HEK293 (cell line): Measurements from ENCODE around the gene HSD17B1.

Source experiments
- CTCF ChIA-PET: fragments of 350-600 bp; formaldehyde crosslinking; extraction: SDS; loops from one replicate; lab custom pipeline; 2021; ENCODE audit warnings: antibody characterized with exemption; lab: Yijun Ruan, JAX
- POLR2A ChIA-PET: fragments of 300-600 bp; formaldehyde crosslinking; extraction: SDS; loops from one replicate; lab custom pipeline; 2020; ENCODE audit warnings: antibody characterized with exemption, inconsistent platforms; lab: Yijun Ruan, JAX
- H3K27ac ChIP-seq: fragments of 200-500 bp; sonication (Bioruptor generic); 2 replicates; pipeline ENCODE4 v1.5.1; 2014; ENCODE audit warnings: low read depth, low read length, control low read depth, inconsistent platforms; ENCODE audit errors: extremely low read depth
- H3K36me3 ChIP-seq, 2 experiments: fragments of 200-500 bp in 1 of 2; sonication (Bioruptor generic) in 1 of 2; 1 replicate in 1 of 2; 2 replicates in 1 of 2; pipeline ENCODE4 v1.5.1; 2014 to 2017; ENCODE audit warnings: inconsistent platforms in 2 of 2, low read length in 2 of 2; ENCODE audit not compliant: control insufficient read depth in 2 of 2, insufficient read depth in 1 of 2
- H3K4me1 ChIP-seq: fragments of 200-500 bp; sonication (Bioruptor generic); 2 replicates; pipeline ENCODE4 v1.5.1; 2014; ENCODE audit warnings: mild to moderate bottlenecking, low read length, inconsistent platforms; ENCODE audit not compliant: control insufficient read depth, insufficient read depth
- H3K4me3 ChIP-seq: 2 replicates; pipeline ENCODE4 v1.5.1; 2011; ENCODE audit warnings: low read depth, mild to moderate bottlenecking, control low read depth, low read length, moderate library complexity
- H3K9me3 ChIP-seq: fragments of 200-500 bp; sonication (Bioruptor generic); 2 replicates; pipeline ENCODE4 v1.5.1; 2014; ENCODE audit warnings: low read depth, low read length, inconsistent platforms; ENCODE audit not compliant: control insufficient read depth, insufficient read depth
- FEZF1 ChIP-seq: fragments of 450-650 bp; formaldehyde crosslinking; IDR thresholded peaks from 2 replicates; pipeline ENCODE4 v1.5.1; 2016; ENCODE audit warnings: missing biosample characterization, missing genetic modification characterization
- GLI4 ChIP-seq: fragments of 450-650 bp; formaldehyde crosslinking; IDR thresholded peaks from 2 replicates; pipeline ENCODE4 v1.5.1; 2016; ENCODE audit warnings: missing biosample characterization, missing genetic modification characterization
- HOXD13 ChIP-seq: sonication (generic); formaldehyde crosslinking; IDR thresholded peaks from 2 replicates; pipeline ENCODE4 v1.8.0; 2022; ENCODE audit warnings: missing genetic modification reagents, borderline replicate concordance
- TCF7L2 ChIP-seq: IDR thresholded peaks from 2 replicates; pipeline ENCODE4 v1.6.1; 2011; ENCODE audit warnings: low read depth, mild to moderate bottlenecking, inconsistent platforms, low read length, moderate library complexity, borderline replicate concordance
- YY2 ChIP-seq: fragments of 450-650 bp; formaldehyde crosslinking; IDR thresholded peaks from 2 replicates; pipeline ENCODE4 v1.5.1; 2016; ENCODE audit warnings: missing biosample characterization, missing genetic modification characterization
- ZBTB26 ChIP-seq: fragments of 450-650 bp; formaldehyde crosslinking; optimal IDR thresholded peaks from 2 replicates; pipeline ENCODE3; 2016; ENCODE audit warnings: missing biosample characterization, mild to moderate bottlenecking, missing genetic modification characterization
- ZFP3 ChIP-seq: fragments of 450-650 bp; formaldehyde crosslinking; IDR thresholded peaks from 2 replicates; pipeline ENCODE4 v1.5.1; 2016; ENCODE audit warnings: low read depth, missing biosample characterization, missing genetic modification characterization
- ZNF146 ChIP-seq: fragments of 450-650 bp; formaldehyde crosslinking; IDR thresholded peaks from 2 replicates; pipeline ENCODE4 v1.5.1; 2016; ENCODE audit warnings: missing biosample characterization, missing genetic modification characterization
- ZNF169 ChIP-seq: fragments of 450-650 bp; formaldehyde crosslinking; IDR thresholded peaks from 2 replicates; pipeline ENCODE4 v1.5.1; 2016; ENCODE audit warnings: missing biosample characterization, missing genetic modification characterization
- ZNF175 ChIP-seq: fragments of 450-650 bp; formaldehyde crosslinking; IDR thresholded peaks from 2 replicates; pipeline ENCODE4 v1.5.1; 2016; ENCODE audit warnings: missing biosample characterization, missing genetic modification characterization
- ZNF18 ChIP-seq: fragments of 450-650 bp; formaldehyde crosslinking; IDR thresholded peaks from 2 replicates; pipeline ENCODE4 v1.5.1; 2016; ENCODE audit warnings: missing biosample characterization, missing genetic modification characterization
- ZNF221 ChIP-seq: fragments of 450-650 bp; formaldehyde crosslinking; IDR thresholded peaks from 2 replicates; pipeline ENCODE4 v1.5.1; 2017; ENCODE audit warnings: missing biosample characterization, missing genetic modification characterization, borderline replicate concordance
- ZNF239 ChIP-seq: fragments of 450-650 bp; formaldehyde crosslinking; IDR thresholded peaks from 2 replicates; pipeline ENCODE4 v1.5.1; 2016; ENCODE audit warnings: missing biosample characterization, missing genetic modification characterization
- ZNF292 ChIP-seq: fragments of 450-650 bp; formaldehyde crosslinking; IDR thresholded peaks from 2 replicates; pipeline ENCODE4 v1.5.1; 2016; ENCODE audit warnings: low read depth, missing biosample characterization, missing genetic modification characterization, borderline replicate concordance
- ZNF324 ChIP-seq: fragments of 450-650 bp; formaldehyde crosslinking; IDR thresholded peaks from 2 replicates; pipeline ENCODE4 v1.5.1; 2016; ENCODE audit warnings: missing biosample characterization, missing genetic modification characterization
- ZNF341 ChIP-seq: fragments of 450-650 bp; formaldehyde crosslinking; IDR thresholded peaks from 2 replicates; pipeline ENCODE4; 2016; ENCODE audit warnings: low read depth, missing biosample characterization, missing genetic modification characterization
- ZNF350 ChIP-seq: fragments of 450-650 bp; formaldehyde crosslinking; IDR thresholded peaks from 2 replicates; pipeline ENCODE4 v1.5.0; 2017; ENCODE audit warnings: missing biosample characterization, mild to moderate bottlenecking, missing genetic modification characterization
- ZNF366 ChIP-seq: fragments of 450-650 bp; formaldehyde crosslinking; conservative IDR thresholded peaks from 2 replicates; pipeline ENCODE4 v1.5.1; 2016; ENCODE audit warnings: missing biosample characterization, missing genetic modification characterization
- ZNF37A ChIP-seq: fragments of 450-650 bp; IDR thresholded peaks from 2 replicates; pipeline ENCODE4 v1.5.1; 2018; ENCODE audit warnings: missing biosample characterization, missing genetic modification characterization
- ZNF394 ChIP-seq: fragments of 450-650 bp; formaldehyde crosslinking; IDR thresholded peaks from 2 replicates; pipeline ENCODE4 v1.5.1; 2016; ENCODE audit warnings: missing biosample characterization, missing genetic modification characterization, mild to moderate bottlenecking, moderate library complexity, borderline replicate concordance
- ZNF404 ChIP-seq: fragments of 450-650 bp; formaldehyde crosslinking; IDR thresholded peaks from 2 replicates; pipeline ENCODE4 v1.5.1; 2017; ENCODE audit warnings: missing biosample characterization, missing genetic modification characterization
- ZNF521 ChIP-seq: fragments of 450-650 bp; formaldehyde crosslinking; IDR thresholded peaks from 2 replicates; pipeline ENCODE4 v1.5.1; 2017; ENCODE audit warnings: missing biosample characterization, mild to moderate bottlenecking, missing genetic modification characterization
- ZNF530 ChIP-seq: fragments of 450-650 bp; formaldehyde crosslinking; IDR thresholded peaks from 2 replicates; pipeline ENCODE4 v1.5.1; 2016; ENCODE audit warnings: low read depth, missing biosample characterization, missing genetic modification characterization
- ZNF596 ChIP-seq: fragments of 450-650 bp; IDR thresholded peaks from 2 replicates; pipeline ENCODE4 v1.5.0; 2018; ENCODE audit warnings: missing biosample characterization, mild to moderate bottlenecking, missing genetic modification characterization, moderate library complexity
- ZNF639 ChIP-seq: fragments of 450-650 bp; formaldehyde crosslinking; IDR thresholded peaks from 2 replicates; pipeline ENCODE4 v1.5.1; 2016; ENCODE audit warnings: missing biosample characterization, missing genetic modification characterization
- ZNF654 ChIP-seq: fragments of 450-650 bp; formaldehyde crosslinking; IDR thresholded peaks from 2 replicates; pipeline ENCODE4 v1.5.1; 2016; ENCODE audit warnings: low read depth, missing biosample characterization, missing genetic modification characterization
- ZNF837 ChIP-seq: fragments of 450-650 bp; formaldehyde crosslinking; IDR thresholded peaks from 2 replicates; pipeline ENCODE4 v1.5.1; 2016; ENCODE audit warnings: missing biosample characterization, missing genetic modification characterization
- ZNF843 ChIP-seq: fragments of 450-650 bp; formaldehyde crosslinking; IDR thresholded peaks from 2 replicates; pipeline ENCODE4 v1.5.1; 2016; ENCODE audit warnings: missing biosample characterization, missing genetic modification characterization
- ZSCAN30 ChIP-seq: fragments of 450-650 bp; IDR thresholded peaks from 2 replicates; pipeline ENCODE4 v1.5.1; 2018; ENCODE audit warnings: missing biosample characterization, mild to moderate bottlenecking, missing genetic modification characterization, moderate library complexity
- TF ChIP-seq, protein P1 (sequence below): fragments of 450-650 bp; formaldehyde crosslinking; IDR thresholded peaks from 2 replicates; pipeline ENCODE4 v1.5.1; 2016; ENCODE audit warnings: missing biosample characterization, missing genetic modification characterization
- TF ChIP-seq, protein P2 (sequence below): fragments of 450-650 bp; formaldehyde crosslinking; IDR thresholded peaks from 2 replicates; pipeline ENCODE4 v1.5.1; 2016; ENCODE audit warnings: missing biosample characterization, missing genetic modification characterization
- TF ChIP-seq, protein P3 (sequence below): fragments of 450-650 bp; formaldehyde crosslinking; IDR thresholded peaks from 2 replicates; pipeline ENCODE4 v1.5.1; 2016; ENCODE audit warnings: missing biosample characterization, missing genetic modification characterization, borderline replicate concordance

HSD17B1 gene

DNA sequence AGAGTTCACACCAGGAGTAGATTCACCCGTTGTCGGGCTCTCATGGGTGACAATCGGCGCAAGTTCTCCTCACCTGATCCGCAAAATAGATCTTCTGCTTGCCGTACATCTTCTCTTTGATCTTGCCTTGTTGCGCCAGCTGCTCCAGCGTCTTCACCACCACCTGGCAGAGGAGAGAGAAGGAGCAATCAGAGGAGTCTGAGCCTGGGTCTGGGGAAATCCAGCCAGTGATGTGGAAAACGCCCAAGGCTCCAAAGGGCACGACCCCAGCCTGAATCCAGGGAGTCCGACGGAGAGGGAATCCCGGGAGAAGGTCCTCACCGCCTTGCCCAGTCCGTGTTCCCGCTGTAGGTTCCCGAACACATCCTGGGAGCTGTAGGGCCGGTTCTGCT lies 24.4 kb downstream of the HSD17B1 start:
- POLR2A ChIA-PET = interaction anchor here (0.5 to 5.0 kb wide), 18 partner anchors 11 to 421 kb away, joined by 3 to 48 read pairs (median 6); partner anchors contain the start of genes CAVIN1, CNTNAP1, MLX and NAGLU
- TF ChIP-seq ZNF654 (tag by site-specific recombination) = no peak
- TF ChIP-seq ZNF843 (tag by site-specific recombination) = no peak
- no peak for TF ChIP-seq ZNF350 (tag by site-specific recombination)
- TF ChIP-seq ZNF530 = no peak
- no peak for TF ChIP-seq ZNF596 (tag by site-specific recombination)
- TF ChIP-seq ZNF639 (tag by site-specific recombination) = no peak
- TF ChIP-seq, protein P1, sequence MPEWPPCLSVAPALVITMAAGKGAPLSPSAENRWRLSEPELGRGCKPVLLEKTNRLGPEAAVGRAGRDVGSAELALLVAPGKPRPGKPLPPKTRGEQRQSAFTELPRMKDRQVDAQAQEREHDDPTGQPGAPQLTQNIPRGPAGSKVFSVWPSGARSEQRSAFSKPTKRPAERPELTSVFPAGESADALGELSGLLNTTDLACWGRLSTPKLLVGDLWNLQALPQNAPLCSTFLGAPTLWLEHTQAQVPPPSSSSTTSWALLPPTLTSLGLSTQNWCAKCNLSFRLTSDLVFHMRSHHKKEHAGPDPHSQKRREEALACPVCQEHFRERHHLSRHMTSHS (tag by site-specific recombination) = no peak
- TF ChIP-seq ZNF18 = 0 out of 2 replicates have a peak, but pooled peaks have one; percentile 48
- TF ChIP-seq ZNF221 = no peak
- no peak for TF ChIP-seq HOXD13
- TF ChIP-seq ZSCAN30 (tag by site-specific recombination) = no peak; the same call in 1 of the 2 replicates
- TF ChIP-seq ZNF341 (tag by site-specific recombination) = no peak
- no peak for TF ChIP-seq ZNF169
- TF ChIP-seq ZFP3 (tag by site-specific recombination) = no peak
- TF ChIP-seq ZNF324 (tag by site-specific recombination) = no peak
- no peak for TF ChIP-seq TCF7L2
- peak; percentile 50; the same call in 1 of the 2 replicates for TF ChIP-seq ZNF394 (tag by site-specific recombination)
- TF ChIP-seq, protein P2, sequence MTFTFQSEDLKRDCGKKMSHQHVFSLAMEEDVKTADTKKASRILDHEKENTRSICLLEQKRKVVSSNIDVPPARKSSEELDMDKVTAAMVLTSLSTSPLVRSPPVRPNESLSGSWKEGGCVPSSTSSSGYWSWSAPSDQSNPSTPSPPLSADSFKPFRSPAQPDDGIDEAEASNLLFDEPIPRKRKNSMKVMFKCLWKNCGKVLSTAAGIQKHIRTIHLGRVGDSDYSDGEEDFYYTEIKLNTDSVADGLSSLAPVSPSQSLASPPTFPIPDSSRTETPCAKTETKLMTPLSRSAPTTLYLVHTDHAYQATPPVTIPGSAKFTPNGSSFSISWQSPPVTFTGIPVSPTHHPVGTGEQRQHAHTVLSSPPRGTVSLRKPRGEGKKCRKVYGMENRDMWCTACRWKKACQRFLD (tag by site-specific recombination) = no peak
- TF ChIP-seq, protein P3, sequence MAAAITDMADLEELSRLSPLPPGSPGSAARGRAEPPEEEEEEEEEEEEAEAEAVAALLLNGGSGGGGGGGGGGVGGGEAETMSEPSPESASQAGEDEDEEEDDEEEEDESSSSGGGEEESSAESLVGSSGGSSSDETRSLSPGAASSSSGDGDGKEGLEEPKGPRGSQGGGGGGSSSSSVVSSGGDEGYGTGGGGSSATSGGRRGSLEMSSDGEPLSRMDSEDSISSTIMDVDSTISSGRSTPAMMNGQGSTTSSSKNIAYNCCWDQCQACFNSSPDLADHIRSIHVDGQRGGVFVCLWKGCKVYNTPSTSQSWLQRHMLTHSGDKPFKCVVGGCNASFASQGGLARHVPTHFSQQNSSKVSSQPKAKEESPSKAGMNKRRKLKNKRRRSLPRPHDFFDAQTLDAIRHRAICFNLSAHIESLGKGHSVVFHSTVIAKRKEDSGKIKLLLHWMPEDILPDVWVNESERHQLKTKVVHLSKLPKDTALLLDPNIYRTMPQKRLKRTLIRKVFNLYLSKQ (tag by site-specific recombination) = no peak
- no peak for TF ChIP-seq ZBTB26
- no peak for TF ChIP-seq ZNF521
- no peak for TF ChIP-seq ZNF292 (tag by site-specific recombination)
- no peak for TF ChIP-seq ZNF37A (tag by site-specific recombination)
- TF ChIP-seq ZNF366 (tag by site-specific recombination) = no peak
- TF ChIP-seq ZNF146 = no peak
- TF ChIP-seq ZNF404 (tag by site-specific recombination) = no peak
- TF ChIP-seq ZNF837 (tag by site-specific recombination) = no peak
- TF ChIP-seq FEZF1 (tag by site-specific recombination) = no peak
- TF ChIP-seq YY2 (tag by site-specific recombination) = no peak
- 0 out of 2 replicates have a peak, but pooled peaks have one; percentile 16 for TF ChIP-seq GLI4 (tag by site-specific recombination)
- 0 out of 2 replicates have a peak, but pooled peaks have one; percentile 46 for TF ChIP-seq ZNF239
- TF ChIP-seq ZNF175 (tag by site-specific recombination) = no peak

More for the DNA sequence above, 24.4 kb downstream of the HSD17B1 start:
- Histone ChIP-seq H3K27ac (peak overlapping the region; percentile 92), H3K9me3 (no peaks in the 10 kb centered on the region), H3K4me1 (peaks cover 4% of the 10 kb centered on the region), H3K36me3 (peaks cover 42 to 75% of the 10 kb centered on the region in 2 experiments), H3K4me3 (peak overlapping the region; percentile 91)
- CTCF ChIA-PET = interaction anchor here (0.7 to 7.4 kb wide), 25 partner anchors 9 to 508 kb away, joined by 3 to 112 read pairs (median 11); partner anchors contain the start of genes CCR10, CNTNAP1, MLX and PLEKHH3
